ENCODE data around the gene DVL3. TPM values are rescaled to one million over a fixed set of nuclear protein-coding genes. Genes with fewer than 3 reads are reported as not detected.
"Not testable (repeated sequence)": the region's sequence is repeated elsewhere in the genome, so short reads cannot be mapped to it uniquely, and the experiment has no call there.

The DVL3 gene
- total RNA-seq, 2 experiments from 2014 or later, result 31.2 to 32.6 TPM

GRCh38 chr3:184135911-184136260 is 19.3 kb upstream of the DVL3 start:
- ChIA-PET CTCF (interaction anchor here (1.2 to 2.6 kb wide), 5 partner anchors 39 to 240 kb away, joined by 4 to 11 read pairs (median 8); partner anchors contain the start of genes AP2M1 and EEF1AKMT4), POLR2A (interaction anchor here (1.4 kb wide), 1 partner anchor 8 kb away, joined by 10 read pairs; no protein-coding TSS in a partner anchor)
- peaks cover 30% of the 10 kb centered on the region for H3K36me3 Mint-ChIP-seq (ENCODE audit: low read depth)
- no peaks in the 10 kb centered on the region for H3K9me3 Mint-ChIP-seq (ENCODE audit: insufficient read depth)
- ATAC-seq (no peak), DNase-seq (no peak)
- H3K27me3 Mint-ChIP-seq (ENCODE audit: low read depth), result no peaks in the 10 kb centered on the region
- peaks cover 30% of the 10 kb centered on the region for H3K4me1 Mint-ChIP-seq (ENCODE audit: low read depth)
- peak overlapping the region; percentile 87 for H3K4me3 Mint-ChIP-seq
- H3K27ac Mint-ChIP-seq, result peak overlapping the region; percentile 88

- Mint-ChIP-seq H3K27me3 (ENCODE audit: low read depth) (no peaks in the 10 kb centered on the region), H3K4me1 (ENCODE audit: low read depth) (peaks cover 22% of the 10 kb centered on the region), H3K4me3 (no peak overlapping the region), H3K27ac (no peak overlapping the region), H3K9me3 (ENCODE audit: insufficient read depth) (no peaks in the 10 kb centered on the region), H3K36me3 (ENCODE audit: low read depth) (peaks cover 68% of the 10 kb centered on the region)
- CTCF ChIA-PET, result interaction anchor here (0.8 kb wide), 1 partner anchor 37 kb away, joined by 3 read pairs; no protein-coding TSS in a partner anchor
- DNase-seq (no peak), ATAC-seq (no peak)
- POLR2A ChIA-PET, result no interaction called here
Measured at GRCh38 chr3:184140436-184140835, 14.7 kb upstream of the DVL3 start.

GRCh38 chr3:184142199-184142598 is 13.0 kb upstream of the DVL3 start:
- DNase-seq (no peak), ATAC-seq (no peak)
- Mint-ChIP-seq H3K9me3 (ENCODE audit: insufficient read depth) (no peaks in the 10 kb centered on the region), H3K4me1 (ENCODE audit: low read depth) (peaks cover 9% of the 10 kb centered on the region), H3K4me3 (no peak overlapping the region), H3K36me3 (ENCODE audit: low read depth) (peaks cover 65% of the 10 kb centered on the region), H3K27me3 (ENCODE audit: low read depth) (no peaks in the 10 kb centered on the region), H3K27ac (no peak overlapping the region)
- CTCF ChIA-PET, result no interaction called here
- POLR2A ChIA-PET, result no interaction called here

GRCh38 chr3:184143327-184143726 is 11.8 kb upstream of the DVL3 start:
- ATAC-seq (no peak), DNase-seq (no peak)
- Mint-ChIP-seq H3K27ac (no peak overlapping the region), H3K4me1 (ENCODE audit: low read depth) (no peaks in the 10 kb centered on the region), H3K27me3 (ENCODE audit: low read depth) (no peaks in the 10 kb centered on the region), H3K4me3 (no peak overlapping the region), H3K36me3 (ENCODE audit: low read depth) (peaks cover 58% of the 10 kb centered on the region), H3K9me3 (ENCODE audit: insufficient read depth) (no peaks in the 10 kb centered on the region)
- POLR2A ChIA-PET, result interaction anchor here (2.4 kb wide), 1 partner anchor 8 kb away, joined by 10 read pairs; the partner anchor contains the start of gene EIF2B5
- CTCF ChIA-PET, result interaction anchor here (1.5 kb wide), 1 partner anchor 107 kb away, joined by 9 read pairs; the partner anchor contains the start of gene EEF1AKMT4

- Mint-ChIP-seq H3K36me3 (ENCODE audit: low read depth) (peaks cover 53% of the 10 kb centered on the region), H3K27me3 (ENCODE audit: low read depth) (no peaks in the 10 kb centered on the region), H3K9me3 (ENCODE audit: insufficient read depth) (no peaks in the 10 kb centered on the region), H3K4me3 (no peak overlapping the region), H3K4me1 (ENCODE audit: low read depth) (no peaks in the 10 kb centered on the region), H3K27ac (no peak overlapping the region)
- ATAC-seq (no peak), DNase-seq (no peak)
- POLR2A ChIA-PET, result interaction anchor here (2.4 kb wide), 1 partner anchor 9 kb away, joined by 10 read pairs; the partner anchor contains the start of gene EIF2B5
- CTCF ChIA-PET, result interaction anchor here (0.7 to 1.8 kb wide), 6 partner anchors 34 to 249 kb away, joined by 3 to 9 read pairs (median 3); partner anchors contain the start of gene EEF1AKMT4
Measured at GRCh38 chr3:184144505-184144904, 10.7 kb upstream of the DVL3 start.

GRCh38 chr3:184145111-184145524 is 10.1 kb upstream of the DVL3 start:
- ATAC-seq (peak; percentile 52), DNase-seq (peak; percentile 48)
- H3K27ac Mint-ChIP-seq, result no peak overlapping the region
- no peaks in the 10 kb centered on the region for H3K27me3 Mint-ChIP-seq (ENCODE audit: low read depth)
- POLR2A ChIA-PET, result interaction anchor here (2.4 kb wide), 1 partner anchor 10 kb away, joined by 10 read pairs; the partner anchor contains the start of gene EIF2B5
- CTCF ChIA-PET, result interaction anchor here (0.7 to 1.8 kb wide), 7 partner anchors 33 to 252 kb away, joined by 3 to 9 read pairs (median 3); partner anchors contain the start of gene EEF1AKMT4
- no peaks in the 10 kb centered on the region for H3K9me3 Mint-ChIP-seq (ENCODE audit: insufficient read depth)
- no peak overlapping the region for H3K4me3 Mint-ChIP-seq
- no peaks in the 10 kb centered on the region for H3K4me1 Mint-ChIP-seq (ENCODE audit: low read depth)
- H3K36me3 Mint-ChIP-seq (ENCODE audit: low read depth), result peaks cover 50% of the 10 kb centered on the region

- POLR2A ChIA-PET, result no interaction called here
Measured at GRCh38 chr3:184145751-184146270, 9.4 kb upstream of the DVL3 start.

GRCh38 chr3:184148076-184148475 is 7.1 kb upstream of the DVL3 start:
- no peak overlapping the region for H3K4me3 Mint-ChIP-seq
- ChIA-PET CTCF (interaction anchor here (0.7 kb wide), 1 partner anchor 102 kb away, joined by 3 read pairs; the partner anchor contains the start of gene EEF1AKMT4), POLR2A (no interaction called here)
- no peak overlapping the region for H3K27ac Mint-ChIP-seq
- H3K4me1 Mint-ChIP-seq (ENCODE audit: low read depth), result no peaks in the 10 kb centered on the region
- no peaks in the 10 kb centered on the region for H3K27me3 Mint-ChIP-seq (ENCODE audit: low read depth)
- H3K36me3 Mint-ChIP-seq (ENCODE audit: low read depth), result peaks cover 22% of the 10 kb centered on the region
- DNase-seq, result no peak
- ATAC-seq, result no peak
- no peaks in the 10 kb centered on the region for H3K9me3 Mint-ChIP-seq (ENCODE audit: insufficient read depth)

More at GRCh38 chr3:184145751-184146270, 9.4 kb upstream of the DVL3 start:
- Mint-ChIP-seq H3K27ac (no peak overlapping the region), H3K4me1 (ENCODE audit: low read depth) (no peaks in the 10 kb centered on the region), H3K27me3 (ENCODE audit: low read depth) (no peaks in the 10 kb centered on the region), H3K36me3 (ENCODE audit: low read depth) (peaks cover 43% of the 10 kb centered on the region), H3K4me3 (no peak overlapping the region), H3K9me3 (ENCODE audit: insufficient read depth) (no peaks in the 10 kb centered on the region)
- CTCF ChIA-PET, result interaction anchor here (1.0 to 1.2 kb wide), 2 partner anchors 10 to 253 kb away, joined by 3 to 4 read pairs; partner anchors contain the start of gene DVL3
- ATAC-seq, result no peak
- DNase-seq, result no peak

GRCh38 chr3:184149123-184149522 is 6.1 kb upstream of the DVL3 start:
- no peaks in the 10 kb centered on the region for H3K9me3 Mint-ChIP-seq (ENCODE audit: insufficient read depth)
- peaks cover 13% of the 10 kb centered on the region for H3K36me3 Mint-ChIP-seq (ENCODE audit: low read depth)
- H3K27me3 Mint-ChIP-seq (ENCODE audit: low read depth), result no peaks in the 10 kb centered on the region
- DNase-seq (no peak), ATAC-seq (no peak)
- ChIA-PET CTCF (no interaction called here), POLR2A (no interaction called here)
- no peak overlapping the region for H3K27ac Mint-ChIP-seq
- no peak overlapping the region for H3K4me3 Mint-ChIP-seq
- no peaks in the 10 kb centered on the region for H3K4me1 Mint-ChIP-seq (ENCODE audit: low read depth)

- peaks cover 12% of the 10 kb centered on the region for H3K36me3 Mint-ChIP-seq (ENCODE audit: low read depth)
- H3K4me3 Mint-ChIP-seq; H3K27me3 Mint-ChIP-seq (ENCODE audit: low read depth); DNase-seq; POLR2A ChIA-PET; H3K9me3 Mint-ChIP-seq (ENCODE audit: insufficient read depth); H3K4me1 Mint-ChIP-seq (ENCODE audit: low read depth); H3K27ac Mint-ChIP-seq; CTCF ChIA-PET; ATAC-seq: not testable (repeated sequence)
Measured at GRCh38 chr3:184149770-184150169, 5.4 kb upstream of the DVL3 start.

- CTCF ChIA-PET, result interaction anchor here (1.1 to 1.7 kb wide), 6 partner anchors 10 to 260 kb away, joined by 3 to 4 read pairs (median 4); partner anchors contain the start of gene EEF1AKMT4
- H3K36me3 Mint-ChIP-seq (ENCODE audit: low read depth), result peaks cover 5% of the 10 kb centered on the region
- POLR2A ChIA-PET, result interaction anchor here (0.7 to 1.5 kb wide), 6 partner anchors 13 to 1453 kb away, joined by 3 to 5 read pairs (median 3); partner anchors contain the start of gene EIF2B5
- H3K27me3 Mint-ChIP-seq (ENCODE audit: low read depth), result no peaks in the 10 kb centered on the region
- H3K9me3 Mint-ChIP-seq (ENCODE audit: insufficient read depth), result no peaks in the 10 kb centered on the region
- H3K4me1 Mint-ChIP-seq (ENCODE audit: low read depth), result peaks cover 26% of the 10 kb centered on the region
- peak; percentile 58 for DNase-seq
- H3K27ac Mint-ChIP-seq, result peak overlapping the region; percentile 81
- H3K4me3 Mint-ChIP-seq, result peak overlapping the region; percentile 95
- ATAC-seq, result peak; percentile 58
Measured at GRCh38 chr3:184155644-184156521, 706 bp downstream of the DVL3 start.
